Smooth muscle cell (in vitro differentiated cells): Measurements from ENCODE around the gene GRIN3B. TPM values are rescaled to one million over a fixed set of nuclear protein-coding genes. Genes with fewer than 3 reads are reported as not detected.

Experiments
- DNase-seq: peaks from one replicate; lab custom pipeline; 2025; ENCODE audit not compliant: unreplicated experiment; lab: John Stamatoyannopoulos, UW
- H2AFZ ChIP-seq: fragments of 200-600 bp; sonication (generic); 2 replicates; pipeline ENCODE4 v1.6.0; 2016; ENCODE audit warnings: antibody characterized with exemption, low read depth, mild to moderate bottlenecking
- H3F3A ChIP-seq: fragments of 200-600 bp; sonication (generic); 2 replicates; pipeline ENCODE4 v1.6.0; 2017; ENCODE audit warnings: antibody characterized with exemption, low read depth
- H3K27ac ChIP-seq: fragments of 200-600 bp; sonication (generic); 2 replicates; pipeline ENCODE4 v1.5.1; 2016; ENCODE audit warnings: low read depth, mild to moderate bottlenecking
- H3K27me3 ChIP-seq: fragments of 200-600 bp; sonication (generic); 2 replicates; pipeline ENCODE4 v1.6.1; 2016; ENCODE audit warnings: low read depth, mild to moderate bottlenecking
- H3K36me3 ChIP-seq: fragments of 200-600 bp; sonication (generic); 2 replicates; pipeline ENCODE4 v1.5.1; 2016; ENCODE audit warnings: low read depth
- H3K4me1 ChIP-seq: fragments of 200-600 bp; sonication (generic); 2 replicates; pipeline ENCODE4 v1.5.1; 2016; ENCODE audit warnings: low read depth
- H3K4me2 ChIP-seq: fragments of 200-600 bp; sonication (generic); 2 replicates; pipeline ENCODE4 v1.6.0; 2016; ENCODE audit warnings: mild to moderate bottlenecking
- H3K4me3 ChIP-seq: fragments of 200-600 bp; sonication (generic); 2 replicates; pipeline ENCODE4 v1.5.1; 2016; ENCODE audit warnings: mild to moderate bottlenecking
- H3K79me2 ChIP-seq: fragments of 200-600 bp; sonication (generic); 2 replicates; pipeline ENCODE4 v1.6.0; 2016; ENCODE audit warnings: low read depth, mild to moderate bottlenecking
- H3K9ac ChIP-seq: fragments of 200-600 bp; sonication (generic); 2 replicates; pipeline ENCODE4 v1.6.0; 2016; ENCODE audit warnings: low read depth
- H3K9me3 ChIP-seq: fragments of 200-600 bp; sonication (generic); replicated peaks from 2 replicates; pipeline ENCODE4 v1.5.1; 2016; ENCODE audit warnings: low read depth
- H4K20me1 ChIP-seq: fragments of 200-600 bp; sonication (generic); 2 replicates; pipeline ENCODE4 v1.6.0; 2016; ENCODE audit warnings: low read depth
- CTCF ChIP-seq: fragments of 200-600 bp; sonication (generic); IDR thresholded peaks from 2 replicates; pipeline ENCODE4 v1.5.1; 2017; ENCODE audit warnings: borderline replicate concordance, mild to moderate bottlenecking, antibody characterized with exemption; ENCODE audit not compliant: insufficient read depth, poor library complexity, severe bottlenecking
- WGBS: methylation state at CpG from one replicate; pipeline ENCODE4 v1.1.7; 2016; ENCODE audit warnings: low lambda C conversion rate; 5-methylcytosine and 5-hydroxymethylcytosine counted together
- polyA plus RNA-seq: library from polyadenylated mRNA; unstranded; fragments of >200 nt; fragmentation: Nextera tagmentation; extraction: Ambion mirVana; gene quantifications from 2 replicates; pipeline ENCODE4 v1.2.1, GENCODE V29; 2016
- total RNA-seq: library from RNA; depleted of rRNA; stranded (reverse); fragments of >200 nt; gene quantifications from 2 replicates; pipeline ENCODE4 v1.2.3, GENCODE V29; 2014

The GRIN3B gene
- total and polyA plus RNA-seq, 2 experiments from 2014 or later = 1.2 to 12.6 TPM

DNA sequence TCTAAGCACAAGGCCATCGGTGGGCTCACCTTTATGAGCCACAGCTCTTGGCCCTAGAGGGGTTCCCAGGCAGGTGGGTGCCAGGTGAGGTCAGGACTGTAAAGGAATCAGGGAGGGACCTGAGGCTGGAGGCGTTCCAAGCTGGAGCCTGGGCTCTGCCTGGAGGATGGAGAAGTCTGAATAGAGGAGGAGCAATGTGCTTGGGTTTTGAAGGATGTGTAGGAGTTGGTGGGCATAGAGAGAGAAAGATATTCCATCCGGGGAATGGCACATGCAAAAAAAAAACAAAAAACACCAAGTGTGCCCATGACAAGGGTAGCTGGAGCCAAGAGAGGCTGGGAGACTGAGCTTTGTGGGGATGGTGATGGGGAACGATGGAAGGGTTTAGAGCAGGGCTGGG lies 2.4 kb downstream of the GRIN3B start:
- no peaks in the 10 kb centered on the region for H3K79me2 ChIP-seq
- H3K9me3 ChIP-seq = no peaks in the 10 kb centered on the region
- H4K20me1 ChIP-seq = no peaks in the 10 kb centered on the region
- H3F3A ChIP-seq = no peaks in the 10 kb centered on the region
- H3K4me3 ChIP-seq = no peak overlapping the region
- H2AFZ ChIP-seq = no peak overlapping the region
- no peak overlapping the region for H3K4me2 ChIP-seq
- H3K27ac ChIP-seq = no peak overlapping the region
- H3K4me1 ChIP-seq = no peaks in the 10 kb centered on the region
- TF ChIP-seq CTCF = no peak
- peaks cover 41% of the 10 kb centered on the region for H3K27me3 ChIP-seq
- 85% methylated on average over 4 of the region's 4 CpGs for WGBS
- no peak for DNase-seq
- H3K9ac ChIP-seq = no peak overlapping the region
- H3K36me3 ChIP-seq = no peaks in the 10 kb centered on the region

- no peaks in the 10 kb centered on the region for H3F3A ChIP-seq
- WGBS = 96% methylated on average over 20 of the region's 37 CpGs
- peaks cover 34% of the 10 kb centered on the region for H3K27me3 ChIP-seq
- no peaks in the 10 kb centered on the region for H3K36me3 ChIP-seq
- H3K27ac ChIP-seq = no peak overlapping the region
- no peak overlapping the region for H3K4me3 ChIP-seq
- no peak for DNase-seq
- H4K20me1 ChIP-seq = no peaks in the 10 kb centered on the region
- H2AFZ ChIP-seq = no peak overlapping the region
- TF ChIP-seq CTCF = no peak
- H3K79me2 ChIP-seq = no peaks in the 10 kb centered on the region
- H3K9ac ChIP-seq = no peak overlapping the region
- no peaks in the 10 kb centered on the region for H3K4me1 ChIP-seq
- H3K9me3 ChIP-seq = no peaks in the 10 kb centered on the region
- no peak overlapping the region for H3K4me2 ChIP-seq
Measured at GRCh38 chr19:1003283-1003682, 3.1 kb downstream of the GRIN3B start.

GRCh38 chr19:1004204-1004802 lies 4.1 kb downstream of the GRIN3B start:
- Histone ChIP-seq H3F3A (no peaks in the 10 kb centered on the region), H3K27me3 (peaks cover 24% of the 10 kb centered on the region), H3K4me3 (no peak overlapping the region), H2AFZ (no peak overlapping the region), H3K9me3 (no peaks in the 10 kb centered on the region), H3K79me2 (no peaks in the 10 kb centered on the region), H4K20me1 (no peaks in the 10 kb centered on the region), H3K4me2 (no peak overlapping the region), H3K4me1 (no peaks in the 10 kb centered on the region), H3K27ac (no peak overlapping the region), H3K9ac (no peak overlapping the region), H3K36me3 (no peaks in the 10 kb centered on the region)
- 90% methylated on average over 18 of the region's 32 CpGs for WGBS
- DNase-seq = no peak
- TF ChIP-seq CTCF = no peak
